Measurements from ENCODE around the gene HACD2. TPM values are rescaled to one million over a fixed set of nuclear protein-coding genes. Genes with fewer than 3 reads are reported as not detected.

The HACD2 gene
- total and polyA plus RNA-seq, 10 of the 15 experiments (the other 5 are each of a cell fraction or from before 2014, with no cell fraction given) = 9.1 to 30.0 (median 18.8) TPM

- TF ChIP-seq, protein P1, sequence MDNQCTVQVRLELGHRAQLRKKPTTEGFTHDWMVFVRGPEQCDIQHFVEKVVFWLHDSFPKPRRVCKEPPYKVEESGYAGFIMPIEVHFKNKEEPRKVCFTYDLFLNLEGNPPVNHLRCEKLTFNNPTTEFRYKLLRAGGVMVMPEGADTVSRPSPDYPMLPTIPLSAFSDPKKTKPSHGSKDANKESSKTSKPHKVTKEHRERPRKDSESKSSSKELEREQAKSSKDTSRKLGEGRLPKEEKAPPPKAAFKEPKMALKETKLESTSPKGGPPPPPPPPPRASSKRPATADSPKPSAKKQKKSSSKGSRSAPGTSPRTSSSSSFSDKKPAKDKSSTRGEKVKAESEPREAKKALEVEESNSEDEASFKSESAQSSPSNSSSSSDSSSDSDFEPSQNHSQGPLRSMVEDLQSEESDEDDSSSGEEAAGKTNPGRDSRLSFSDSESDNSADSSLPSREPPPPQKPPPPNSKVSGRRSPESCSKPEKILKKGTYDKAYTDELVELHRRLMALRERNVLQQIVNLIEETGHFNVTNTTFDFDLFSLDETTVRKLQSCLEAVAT (IDR thresholded peaks at IDR 0.05) = no peak
Observed at GRCh38 chr3:123597561-123597960, 12.7 kb upstream of the HACD2 start (continued).

DNA sequence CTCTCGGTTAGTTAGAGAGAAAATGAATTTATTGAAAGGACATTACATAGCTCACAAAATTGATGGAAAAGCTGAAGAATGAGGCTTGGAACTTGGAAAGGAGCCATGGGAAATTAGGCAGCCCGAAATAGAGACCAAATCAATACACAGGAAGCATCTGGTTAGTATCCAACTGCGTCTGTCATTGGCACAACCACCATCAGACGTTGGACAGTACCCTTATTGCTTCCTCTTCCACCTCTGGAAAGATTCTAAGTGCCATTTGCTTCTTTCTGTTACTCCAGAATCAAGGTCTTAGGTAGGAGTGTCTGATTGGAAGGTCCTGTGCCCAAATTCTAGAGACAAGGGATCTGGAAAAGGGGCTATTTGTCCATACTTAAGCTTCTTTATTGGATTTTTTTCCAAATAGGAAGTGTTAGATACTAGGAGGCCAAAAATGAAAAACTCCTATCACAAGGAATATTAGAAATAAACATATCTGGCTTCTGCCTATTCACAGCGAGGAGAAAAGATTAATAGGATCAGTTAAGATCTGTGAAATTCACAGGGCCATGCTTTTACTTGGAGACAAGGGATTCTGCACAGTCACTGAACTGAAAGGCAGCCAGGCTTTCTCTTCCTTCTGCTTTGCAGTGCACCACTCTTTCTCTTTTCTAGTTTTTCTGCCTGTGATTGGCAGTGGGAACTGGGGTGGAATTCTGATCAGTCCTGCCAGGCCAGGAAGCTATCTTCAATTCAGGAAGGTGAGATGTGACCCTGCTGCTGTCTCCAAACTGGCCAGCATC, 10.7 kb upstream of the HACD2 start:
- intact Hi-C loops (cut with micrococcal nuclease; ENCODE audit: unreplicated experiment) = no loop called here
- Histone ChIP-seq H3K27ac (ENCODE audit: control insufficient read depth, insufficient read depth) (no peak overlapping the region), H3K9ac (ENCODE audit: control insufficient read depth, insufficient read depth, low read length) (no peak overlapping the region), H3K4me1 (ENCODE audit: control insufficient read depth, insufficient read depth, low read length) (no peaks in the 10 kb centered on the region), H3K4me3 (no peak overlapping the region), H4K20me1 (ENCODE audit: control insufficient read depth, insufficient read depth) (no peaks in the 10 kb centered on the region), H3K27me3 (replicated peaks in 1 of 2; ENCODE audit: control insufficient read depth in 2 of 2, insufficient read depth in 2 of 2, low read length in 1 of 2) (no peaks in the 10 kb centered on the region), H3K4me2 (ENCODE audit: control insufficient read depth, insufficient read depth) (no peak overlapping the region), H3K79me2 (ENCODE audit: control insufficient read depth, insufficient read depth, low read length) (no peaks in the 10 kb centered on the region), H2AFZ (ENCODE audit: control insufficient read depth, low read depth, low read length) (no peak overlapping the region), H3K9me3 (replicated peaks; ENCODE audit: control insufficient read depth, insufficient read depth, low read length) (peaks cover 6% of the 10 kb centered on the region; the same call in 2 of the 3 replicates), H3K36me3 (ENCODE audit: control insufficient read depth in 2 of 2, insufficient read depth in 2 of 2, low read length in 1 of 2) (no peaks in the 10 kb centered on the region; a peak in 1 of 4 replicates)
- CTCF ChIA-PET = interaction anchor here (1.2 to 1.5 kb wide), 2 partner anchors 35 to 46 kb away, joined by 3 read pairs; no protein-coding TSS in a partner anchor
- TF ChIP-seq POU2F2 (IDR thresholded peaks at IDR 0.05; ENCODE audit: borderline replicate concordance, low read depth, low read length) = no peak
- DNase-seq (ENCODE audit: low read depth, low spot score) = no peak
- in situ Hi-C loops (cut with MboI) = no loop called here
- FAIRE-seq = no peak
- 85% methylated on average over 5 of the region's 5 CpGs for WGBS (ENCODE audit: insufficient coverage, insufficient replicate concordance, low lambda C conversion rate, missing lambda C conversion rate)
- BruUV-seq (replicated peaks) = no TSS peak
- RAD21 ChIA-PET (ENCODE audit: unreplicated experiment) = interaction anchor here (1.1 kb wide), 1 partner anchor 11 kb away, joined by 3 read pairs; no protein-coding TSS in a partner anchor
- no peak for ATAC-seq
- POLR2A ChIA-PET = no interaction called here
- SMC1A ChIA-PET (ENCODE audit: uncharacterized antibody, unreplicated experiment) = interaction anchor here (1.2 kb wide), 1 partner anchor 11 kb away, joined by 3 read pairs; no protein-coding TSS in a partner anchor
